ENCODE data around the gene TIMP1.

The TIMP1 gene

GRCh38 chrX:47574547-47575301, 7.5 kb upstream of the TIMP1 start:
- peaks cover 7% of the 10 kb centered on the region for H3K36me3 ChIP-seq (ENCODE audit: insufficient read depth, low read length)
- no peak overlapping the region for H3K9ac ChIP-seq (ENCODE audit: low read length)
- no peaks in the 10 kb centered on the region for H3K9me3 ChIP-seq (ENCODE audit: low read length)
- H3K4me1 ChIP-seq (ENCODE audit: insufficient read depth, low read length), result peaks cover 7% of the 10 kb centered on the region
- no peak overlapping the region for H3K27ac ChIP-seq (ENCODE audit: low read depth, low read length)
- H3K27me3 ChIP-seq (ENCODE audit: control insufficient read depth in 1 of 2, insufficient read depth in 2 of 2, low read length in 2 of 2), result peaks cover 0 to 27% of the 10 kb centered on the region in 2 donors
- H3K4me3 ChIP-seq (ENCODE audit: low read depth in 1 of 2, low read length in 2 of 2), result no peak overlapping the region

DNA sequence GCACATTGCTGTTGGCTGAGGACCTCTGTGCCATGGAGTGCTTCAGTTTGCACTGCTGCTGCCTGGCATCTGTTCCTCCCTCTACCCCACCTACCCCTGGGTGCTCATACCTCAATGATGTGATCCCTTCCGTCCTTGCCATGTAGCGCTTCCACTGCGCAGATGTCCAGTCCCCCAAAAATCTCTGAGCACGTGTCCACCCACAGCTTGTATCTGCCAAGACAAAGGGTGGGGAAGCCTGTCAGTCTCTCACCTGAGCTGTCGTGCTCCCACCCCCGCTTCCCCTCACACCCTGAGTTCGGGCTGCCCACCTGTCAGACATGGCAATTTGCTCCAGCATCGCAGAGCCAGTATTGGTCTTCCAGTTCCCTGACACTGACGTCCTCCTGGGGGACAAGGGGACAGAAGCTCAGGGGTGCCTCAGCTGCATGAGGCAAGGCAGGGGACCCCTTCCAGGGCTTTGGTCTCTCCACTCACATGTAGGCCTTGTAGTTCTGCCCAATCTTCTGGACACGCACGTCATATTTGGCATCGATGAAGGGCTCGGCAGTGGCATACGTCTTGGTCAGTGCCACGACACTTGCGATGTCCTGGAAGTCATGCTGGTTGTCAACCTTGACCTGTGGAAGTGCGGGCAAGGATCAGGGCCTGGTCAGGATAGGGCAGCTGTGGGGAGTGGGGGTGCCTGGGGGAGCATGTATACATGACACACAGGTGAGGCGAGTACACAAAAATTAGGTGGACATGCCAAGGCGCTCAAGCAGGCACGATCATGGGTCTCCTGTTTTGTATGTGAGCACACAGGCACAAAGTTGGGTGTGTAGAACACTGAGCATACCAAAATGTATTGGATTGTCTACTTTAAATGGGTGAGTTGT, 6.0 kb upstream of the TIMP1 start:
- H3K4me3 ChIP-seq (ENCODE audit: low read depth in 1 of 2, low read length in 2 of 2), result no peak overlapping the region
- no peaks in the 10 kb centered on the region for H3K9me3 ChIP-seq (ENCODE audit: low read length)
- no peaks in the 10 kb centered on the region for H3K36me3 ChIP-seq (ENCODE audit: insufficient read depth, low read length)
- H3K4me1 ChIP-seq (ENCODE audit: insufficient read depth, low read length), result peaks cover 7% of the 10 kb centered on the region
- H3K9ac ChIP-seq (ENCODE audit: low read length), result no peak overlapping the region
- H3K27ac ChIP-seq (ENCODE audit: low read depth, low read length), result no peak overlapping the region
- peaks cover 0 to 27% of the 10 kb centered on the region in 2 donors for H3K27me3 ChIP-seq (ENCODE audit: control insufficient read depth in 1 of 2, insufficient read depth in 2 of 2, low read length in 2 of 2)

GRCh38 chrX:47577424-47577823, 4.8 kb upstream of the TIMP1 start:
- H3K36me3 ChIP-seq (ENCODE audit: insufficient read depth, low read length), result no peaks in the 10 kb centered on the region
- H3K4me3 ChIP-seq (ENCODE audit: low read depth in 1 of 2, low read length in 2 of 2), result no peak overlapping the region
- peaks cover 0 to 20% of the 10 kb centered on the region in 2 donors for H3K27me3 ChIP-seq (ENCODE audit: control insufficient read depth in 1 of 2, insufficient read depth in 2 of 2, low read length in 2 of 2)
- H3K4me1 ChIP-seq (ENCODE audit: insufficient read depth, low read length), result peaks cover 7% of the 10 kb centered on the region
- no peaks in the 10 kb centered on the region for H3K9me3 ChIP-seq (ENCODE audit: low read length)
- H3K27ac ChIP-seq (ENCODE audit: low read depth, low read length), result no peak overlapping the region
- H3K9ac ChIP-seq (ENCODE audit: low read length), result no peak overlapping the region

GRCh38 chrX:47577901-47578300, 4.3 kb upstream of the TIMP1 start:
- no peak overlapping the region for H3K9ac ChIP-seq (ENCODE audit: low read length)
- no peaks in the 10 kb centered on the region for H3K9me3 ChIP-seq (ENCODE audit: low read length)
- peaks cover 0 to 17% of the 10 kb centered on the region in 2 donors for H3K27me3 ChIP-seq (ENCODE audit: control insufficient read depth in 1 of 2, insufficient read depth in 2 of 2, low read length in 2 of 2)
- H3K36me3 ChIP-seq (ENCODE audit: insufficient read depth, low read length), result no peaks in the 10 kb centered on the region
- peaks cover 6% of the 10 kb centered on the region for H3K4me1 ChIP-seq (ENCODE audit: insufficient read depth, low read length)
- H3K27ac ChIP-seq (ENCODE audit: low read depth, low read length), result no peak overlapping the region
- H3K4me3 ChIP-seq (ENCODE audit: low read depth in 1 of 2, low read length in 2 of 2), result no peak overlapping the region

DNA sequence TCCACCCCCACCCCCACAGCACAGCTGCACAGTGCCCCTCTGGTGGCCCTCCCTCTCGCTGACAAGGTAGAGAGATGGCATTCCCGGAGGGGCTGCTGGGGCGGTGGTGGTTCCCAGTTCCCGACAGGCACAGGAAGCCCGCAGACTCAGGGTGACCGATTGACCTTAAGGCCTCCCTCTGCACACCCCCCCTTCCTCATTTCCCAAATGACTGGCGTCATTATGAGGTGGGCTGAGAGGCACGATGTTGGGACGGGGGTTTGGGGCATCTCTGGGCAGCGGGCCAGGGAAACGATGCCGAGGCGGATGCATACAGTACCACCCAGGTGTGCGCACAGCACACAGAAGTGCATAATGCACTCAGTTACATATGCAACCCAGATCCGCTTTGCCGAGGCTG, 3.5 kb upstream of the TIMP1 start:
- H3K36me3 ChIP-seq (ENCODE audit: insufficient read depth, low read length), result no peaks in the 10 kb centered on the region

DNA sequence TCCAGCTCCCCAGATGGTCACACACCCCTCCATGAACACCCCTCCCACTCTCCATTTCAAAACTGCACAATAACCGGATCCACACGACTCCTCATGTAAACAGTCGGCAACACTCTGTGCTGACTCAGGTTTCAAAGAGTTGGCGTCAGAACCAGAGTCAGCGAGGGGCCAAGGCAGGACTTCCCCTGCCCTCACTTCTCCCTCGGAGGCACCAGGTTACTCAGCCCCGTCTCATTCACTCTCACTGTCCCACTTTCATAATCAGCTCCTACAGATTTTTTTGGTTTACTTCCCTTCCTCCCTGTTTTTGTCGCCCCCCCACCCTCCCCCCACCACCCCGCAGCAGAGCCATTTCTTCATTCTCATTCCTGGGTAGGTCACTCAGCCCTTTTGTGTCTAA, 2.7 kb upstream of the TIMP1 start:
- peaks cover 0 to under 1% of the 10 kb centered on the region in 2 donors for H3K27me3 ChIP-seq (ENCODE audit: control insufficient read depth in 1 of 2, insufficient read depth in 2 of 2, low read length in 2 of 2)
- no peak overlapping the region for H3K9ac ChIP-seq (ENCODE audit: low read length)
- no peaks in the 10 kb centered on the region for H3K36me3 ChIP-seq (ENCODE audit: insufficient read depth, low read length)
- no peak overlapping the region for H3K27ac ChIP-seq (ENCODE audit: low read depth, low read length)
- H3K4me1 ChIP-seq (ENCODE audit: insufficient read depth, low read length), result no peaks in the 10 kb centered on the region
- no peaks in the 10 kb centered on the region for H3K9me3 ChIP-seq (ENCODE audit: low read length)
- no peak overlapping the region for H3K4me3 ChIP-seq (ENCODE audit: low read depth in 1 of 2, low read length in 2 of 2)

More for the DNA sequence above, 3.5 kb upstream of the TIMP1 start:
- Histone ChIP-seq H3K27me3 (ENCODE audit: control insufficient read depth in 1 of 2, insufficient read depth in 2 of 2, low read length in 2 of 2) (peaks cover 0 to 9% of the 10 kb centered on the region in 2 donors), H3K4me1 (ENCODE audit: insufficient read depth, low read length) (no peaks in the 10 kb centered on the region), H3K4me3 (ENCODE audit: low read depth in 1 of 2, low read length in 2 of 2) (no peak overlapping the region), H3K9ac (ENCODE audit: low read length) (no peak overlapping the region), H3K27ac (ENCODE audit: low read depth, low read length) (no peak overlapping the region), H3K9me3 (ENCODE audit: low read length) (no peaks in the 10 kb centered on the region)

- Histone ChIP-seq H3K27ac (ENCODE audit: low read depth, low read length) (no peak overlapping the region), H3K9ac (ENCODE audit: low read length) (peak overlapping the region; percentile 39), H3K9me3 (ENCODE audit: low read length) (no peaks in the 10 kb centered on the region), H3K4me3 (ENCODE audit: low read depth in 1 of 2, low read length in 2 of 2) (no peak overlapping the region), H3K4me1 (ENCODE audit: insufficient read depth, low read length) (no peaks in the 10 kb centered on the region), H3K27me3 (ENCODE audit: control insufficient read depth in 1 of 2, insufficient read depth in 2 of 2, low read length in 2 of 2) (no peaks in the 10 kb centered on the region), H3K36me3 (ENCODE audit: insufficient read depth, low read length) (no peaks in the 10 kb centered on the region)
Observed at GRCh38 chrX:47583240-47583861, 1.1 kb downstream of the TIMP1 start.

DNA sequence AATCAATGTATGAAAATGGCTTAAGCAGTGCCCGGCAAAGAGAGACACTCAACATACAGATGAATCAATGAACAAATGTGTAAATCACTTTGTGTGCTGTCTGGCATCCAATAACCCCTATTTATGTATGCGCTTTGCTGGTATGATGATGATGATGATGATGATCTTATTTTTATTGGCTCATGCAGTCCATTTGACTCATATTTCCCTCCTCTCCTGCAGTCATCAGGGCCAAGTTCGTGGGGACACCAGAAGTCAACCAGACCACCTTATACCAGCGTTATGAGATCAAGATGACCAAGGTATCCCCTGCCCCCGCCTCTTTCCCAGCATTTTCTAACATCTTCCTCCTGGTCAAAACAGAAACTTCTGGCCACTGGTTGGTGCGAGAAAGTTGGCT, 2.5 kb downstream of the TIMP1 start:
- H3K27me3 ChIP-seq (ENCODE audit: control insufficient read depth in 1 of 2, insufficient read depth in 2 of 2, low read length in 2 of 2), result no peaks in the 10 kb centered on the region
- no peak overlapping the region for H3K4me3 ChIP-seq (ENCODE audit: low read depth in 1 of 2, low read length in 2 of 2)
- no peak overlapping the region for H3K27ac ChIP-seq (ENCODE audit: low read depth, low read length)
- no peaks in the 10 kb centered on the region for H3K36me3 ChIP-seq (ENCODE audit: insufficient read depth, low read length)
- H3K4me1 ChIP-seq (ENCODE audit: insufficient read depth, low read length), result no peaks in the 10 kb centered on the region
- H3K9me3 ChIP-seq (ENCODE audit: low read length), result no peaks in the 10 kb centered on the region
- no peak overlapping the region for H3K9ac ChIP-seq (ENCODE audit: low read length)

- Histone ChIP-seq H3K4me3 (ENCODE audit: low read depth in 1 of 2, low read length in 2 of 2) (no peak overlapping the region), H3K36me3 (ENCODE audit: insufficient read depth, low read length) (no peaks in the 10 kb centered on the region), H3K27me3 (ENCODE audit: control insufficient read depth in 1 of 2, insufficient read depth in 2 of 2, low read length in 2 of 2) (no peaks in the 10 kb centered on the region), H3K27ac (ENCODE audit: low read depth, low read length) (no peak overlapping the region), H3K4me1 (ENCODE audit: insufficient read depth, low read length) (no peaks in the 10 kb centered on the region), H3K9me3 (ENCODE audit: low read length) (no peaks in the 10 kb centered on the region), H3K9ac (ENCODE audit: low read length) (no peak overlapping the region)
Observed at GRCh38 chrX:47585273-47585672, 3.0 kb downstream of the TIMP1 start.

- Histone ChIP-seq H3K36me3 (ENCODE audit: insufficient read depth, low read length) (no peaks in the 10 kb centered on the region), H3K27me3 (ENCODE audit: control insufficient read depth in 1 of 2, insufficient read depth in 2 of 2, low read length in 2 of 2) (no peaks in the 10 kb centered on the region), H3K27ac (ENCODE audit: low read depth, low read length) (no peak overlapping the region), H3K9ac (ENCODE audit: low read length) (no peak overlapping the region), H3K9me3 (ENCODE audit: low read length) (no peaks in the 10 kb centered on the region), H3K4me1 (ENCODE audit: insufficient read depth, low read length) (no peaks in the 10 kb centered on the region), H3K4me3 (ENCODE audit: low read depth in 1 of 2, low read length in 2 of 2) (no peak overlapping the region)
Observed at GRCh38 chrX:47586043-47586787, 4.0 kb downstream of the TIMP1 start.
